Ishikawa (cell line): Measurements from ENCODE around the gene CACHD1.

Source experiments
- CEBPB ChIP-seq: IDR thresholded peaks from 2 replicates; pipeline ENCODE4 v1.6.1; 2012
- CREB1 ChIP-seq: IDR thresholded peaks from 2 replicates; pipeline ENCODE4 v1.6.1; 2012; ENCODE audit warnings: low read depth
- EGR1 ChIP-seq: IDR thresholded peaks from 2 replicates; pipeline ENCODE4 v1.6.1; 2012
- EP300 ChIP-seq: IDR thresholded peaks from 2 replicates; pipeline ENCODE4 v1.6.1; 2012; ENCODE audit warnings: borderline replicate concordance
- FOXM1 ChIP-seq: IDR thresholded peaks from 2 replicates; pipeline ENCODE4 v1.6.1; 2012; ENCODE audit warnings: low read depth, borderline replicate concordance
- NFIC ChIP-seq: IDR thresholded peaks from 2 replicates; pipeline ENCODE4 v1.6.1; 2012
- RAD21 ChIP-seq: IDR thresholded peaks from 2 replicates; pipeline ENCODE4 v1.6.1; 2012; ENCODE audit warnings: low read depth
- REST ChIP-seq: IDR thresholded peaks from 2 replicates; pipeline ENCODE4 v1.6.1; 2012; ENCODE audit warnings: low read depth, mild to moderate bottlenecking
- TAF1 ChIP-seq: IDR thresholded peaks from 2 replicates; pipeline ENCODE4 v1.6.1; 2012; ENCODE audit warnings: low read depth, mild to moderate bottlenecking
- TCF12 ChIP-seq: IDR thresholded peaks from 2 replicates; pipeline ENCODE4 v1.6.1; 2012; ENCODE audit warnings: low read depth
- TEAD4 ChIP-seq: IDR thresholded peaks from 2 replicates; pipeline ENCODE4 v1.6.1; 2012
- YY1 ChIP-seq: IDR thresholded peaks from 2 replicates; pipeline ENCODE4 v1.6.1; 2012; ENCODE audit warnings: low read depth
- ZBTB7A ChIP-seq: IDR thresholded peaks from 2 replicates; pipeline ENCODE4 v1.6.1; 2012; ENCODE audit warnings: low read depth
- TF ChIP-seq, protein P1 (sequence below): IDR thresholded peaks from 2 replicates; pipeline ENCODE4 v1.6.1; 2012
- TF ChIP-seq, protein P2 (sequence below): IDR thresholded peaks from 2 replicates; pipeline ENCODE4 v1.6.1; 2012

Gene CACHD1

DNA sequence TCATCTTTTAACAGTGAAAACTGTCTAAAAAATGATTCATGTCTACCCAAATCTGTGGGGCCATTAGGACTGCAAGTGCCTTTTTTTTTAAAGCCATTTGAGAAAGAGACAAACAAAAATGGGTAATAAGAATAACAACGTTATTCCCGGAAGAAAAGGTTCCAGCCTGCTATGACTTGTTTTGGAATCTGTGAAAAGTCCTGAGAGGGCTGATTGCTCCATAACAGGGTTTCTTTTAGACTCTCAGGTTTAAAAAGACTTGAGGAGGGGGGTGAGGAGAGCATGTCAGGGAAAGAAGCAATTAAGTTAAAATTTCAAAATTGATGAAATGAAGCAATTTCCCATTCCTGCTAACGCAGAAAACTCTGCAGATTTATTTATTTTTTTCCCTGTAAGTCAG is 56.4 kb downstream of the CACHD1 start:
- TF ChIP-seq TEAD4 (no peak), REST (no peak), FOXM1 (no peak), EP300 (no peak), NFIC (no peak), CREB1 (no peak), EGR1 (no peak), YY1 (no peak), RAD21 (no peak), ZBTB7A (no peak), TCF12 (no peak), CEBPB (no peak), TAF1 (no peak)
- TF ChIP-seq, protein P1, sequence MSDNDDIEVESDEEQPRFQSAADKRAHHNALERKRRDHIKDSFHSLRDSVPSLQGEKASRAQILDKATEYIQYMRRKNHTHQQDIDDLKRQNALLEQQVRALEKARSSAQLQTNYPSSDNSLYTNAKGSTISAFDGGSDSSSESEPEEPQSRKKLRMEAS: no peak
- TF ChIP-seq, protein P2, sequence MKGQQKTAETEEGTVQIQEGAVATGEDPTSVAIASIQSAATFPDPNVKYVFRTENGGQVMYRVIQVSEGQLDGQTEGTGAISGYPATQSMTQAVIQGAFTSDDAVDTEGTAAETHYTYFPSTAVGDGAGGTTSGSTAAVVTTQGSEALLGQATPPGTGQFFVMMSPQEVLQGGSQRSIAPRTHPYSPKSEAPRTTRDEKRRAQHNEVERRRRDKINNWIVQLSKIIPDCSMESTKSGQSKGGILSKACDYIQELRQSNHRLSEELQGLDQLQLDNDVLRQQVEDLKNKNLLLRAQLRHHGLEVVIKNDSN: no peak

DNA sequence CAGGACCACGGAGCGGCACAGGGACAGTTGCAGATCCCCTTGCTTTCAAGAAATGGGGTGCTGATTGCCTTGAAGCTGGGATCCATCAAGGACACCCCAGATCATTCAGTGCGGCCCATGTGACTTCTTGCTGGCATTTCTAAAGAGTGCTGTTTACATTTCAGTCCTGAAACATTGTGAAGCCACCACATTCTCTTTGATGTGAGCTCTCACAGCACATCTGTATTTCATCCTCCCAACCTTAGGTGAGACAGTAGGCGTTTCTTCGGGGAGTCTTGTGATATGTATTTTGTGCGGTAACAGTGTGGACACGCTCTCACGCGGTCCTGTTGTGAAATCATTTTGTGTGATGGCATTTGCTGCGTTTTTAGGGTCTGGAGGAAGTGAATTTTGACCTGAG is 57.2 kb downstream of the CACHD1 start:
- no peak for TF ChIP-seq TCF12
- TF ChIP-seq, protein P2: no peak
- no peak for TF ChIP-seq FOXM1
- no peak for TF ChIP-seq CEBPB
- no peak for TF ChIP-seq TEAD4
- TF ChIP-seq CREB1: no peak
- TF ChIP-seq RAD21: no peak
- no peak for TF ChIP-seq ZBTB7A
- no peak for TF ChIP-seq YY1
- TF ChIP-seq EP300: no peak
- TF ChIP-seq REST: no peak
- TF ChIP-seq, protein P1: no peak
- no peak for TF ChIP-seq NFIC
- TF ChIP-seq EGR1: no peak
- TF ChIP-seq TAF1: no peak

DNA sequence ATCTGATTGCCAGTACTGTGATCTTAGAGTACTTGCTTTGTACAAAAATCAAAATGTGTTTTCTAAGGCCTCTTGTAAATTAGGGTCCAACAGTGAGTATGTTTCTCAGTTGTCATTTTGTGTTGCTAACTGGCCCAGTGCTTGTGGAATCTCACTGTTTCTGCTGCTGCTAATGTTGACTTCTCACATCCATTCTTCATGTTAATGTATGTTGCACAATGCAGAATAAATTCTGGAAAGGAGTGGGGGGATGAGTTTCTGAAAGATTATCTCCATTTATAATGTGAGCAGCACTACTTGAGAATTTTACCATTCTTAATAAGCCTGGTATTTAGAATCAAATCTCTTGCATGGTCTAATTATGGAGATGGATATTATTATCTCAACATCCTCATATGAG is 57.9 kb downstream of the CACHD1 start:
- TF ChIP-seq, protein P2: no peak
- no peak for TF ChIP-seq CREB1
- no peak for TF ChIP-seq ZBTB7A
- no peak for TF ChIP-seq TAF1

DNA sequence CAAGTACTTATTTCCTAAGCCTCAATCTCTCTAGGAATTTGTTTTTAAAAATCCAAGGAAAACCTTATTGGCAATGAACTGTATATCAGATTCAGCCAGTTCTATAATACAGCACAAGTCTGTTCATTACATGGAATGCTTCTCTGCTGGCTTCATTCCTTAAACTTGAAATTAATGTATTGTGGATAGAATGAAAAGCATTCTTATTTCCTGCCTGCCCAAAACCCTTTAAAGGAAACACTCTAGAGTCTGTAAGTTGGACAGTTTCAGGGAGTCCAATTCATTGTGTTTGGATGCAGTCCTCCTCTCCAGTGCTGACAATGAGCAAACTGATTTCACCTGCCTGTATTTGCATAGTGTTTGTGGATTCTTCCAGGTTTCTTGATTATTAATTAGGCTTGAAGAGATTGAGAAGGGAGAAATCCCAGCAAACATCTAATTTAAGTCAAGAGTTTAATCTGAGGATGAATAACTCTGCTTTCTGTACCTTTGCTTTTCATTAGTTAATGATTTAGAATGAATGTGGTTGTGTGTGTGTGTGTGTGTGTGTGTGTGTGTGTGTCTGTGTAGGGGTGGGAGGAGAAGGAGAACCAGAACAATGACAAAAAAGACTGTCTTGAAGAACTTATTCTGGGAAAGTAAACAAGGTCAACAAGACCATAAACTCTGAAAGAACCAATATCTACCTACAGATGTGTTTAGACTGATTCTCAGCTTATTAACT is 61.2 kb downstream of the CACHD1 start:
- no peak for TF ChIP-seq YY1
- TF ChIP-seq EP300: no peak

DNA sequence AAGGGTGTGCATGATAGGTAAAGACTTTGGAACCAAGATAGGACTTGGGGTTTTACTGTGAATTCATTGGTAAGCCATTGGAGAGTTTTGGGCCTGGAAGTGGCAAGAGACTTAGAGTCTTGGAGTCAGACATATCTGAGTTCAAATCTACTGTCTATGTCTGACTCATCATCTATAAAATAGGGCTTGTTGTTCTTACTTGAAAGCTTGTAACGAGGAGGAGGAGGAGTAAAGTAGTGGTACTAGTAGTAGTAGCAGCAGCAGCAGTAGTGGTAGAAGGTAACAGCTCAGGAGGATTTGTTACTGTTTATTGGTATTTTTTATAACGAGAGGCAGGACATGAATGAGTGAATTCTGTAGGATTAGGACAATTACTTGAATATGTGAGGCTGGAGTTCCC is 62.7 kb downstream of the CACHD1 start:
- TF ChIP-seq TEAD4: no peak
- TF ChIP-seq EP300: no peak
- no peak for TF ChIP-seq FOXM1
- no peak for TF ChIP-seq ZBTB7A
- TF ChIP-seq TAF1: no peak
- no peak for TF ChIP-seq RAD21
- TF ChIP-seq, protein P2: no peak
